Measurements from ENCODE around the gene KCNJ16.

GRCh38 chr17:70086516-70086915, 11.5 kb downstream of the KCNJ16 start:
- TF ChIP-seq, protein P1, sequence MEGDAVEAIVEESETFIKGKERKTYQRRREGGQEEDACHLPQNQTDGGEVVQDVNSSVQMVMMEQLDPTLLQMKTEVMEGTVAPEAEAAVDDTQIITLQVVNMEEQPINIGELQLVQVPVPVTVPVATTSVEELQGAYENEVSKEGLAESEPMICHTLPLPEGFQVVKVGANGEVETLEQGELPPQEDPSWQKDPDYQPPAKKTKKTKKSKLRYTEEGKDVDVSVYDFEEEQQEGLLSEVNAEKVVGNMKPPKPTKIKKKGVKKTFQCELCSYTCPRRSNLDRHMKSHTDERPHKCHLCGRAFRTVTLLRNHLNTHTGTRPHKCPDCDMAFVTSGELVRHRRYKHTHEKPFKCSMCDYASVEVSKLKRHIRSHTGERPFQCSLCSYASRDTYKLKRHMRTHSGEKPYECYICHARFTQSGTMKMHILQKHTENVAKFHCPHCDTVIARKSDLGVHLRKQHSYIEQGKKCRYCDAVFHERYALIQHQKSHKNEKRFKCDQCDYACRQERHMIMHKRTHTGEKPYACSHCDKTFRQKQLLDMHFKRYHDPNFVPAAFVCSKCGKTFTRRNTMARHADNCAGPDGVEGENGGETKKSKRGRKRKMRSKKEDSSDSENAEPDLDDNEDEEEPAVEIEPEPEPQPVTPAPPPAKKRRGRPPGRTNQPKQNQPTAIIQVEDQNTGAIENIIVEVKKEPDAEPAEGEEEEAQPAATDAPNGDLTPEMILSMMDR (IDR thresholded peaks at IDR 0.05 in 4 of 5, conservative IDR thresholded peaks at IDR 0.05 in 1 of 5) = no peak
- no peak for TF ChIP-seq POLR2A (IDR thresholded peaks at IDR 0.05)

All from gastrocnemius medialis (tissue), 4 donors.